HepG2 (cell line): Measurements from ENCODE around the gene TPPP2. TPM values are rescaled to one million over a fixed set of nuclear protein-coding genes. Genes with fewer than 3 reads are reported as not detected.

Source experiments
- ARHGAP35 ChIP-seq: sonication (generic); formaldehyde crosslinking; IDR thresholded peaks from 2 replicates; pipeline ENCODE4 v1.9.0; 2022; ENCODE audit warnings: mild to moderate bottlenecking, inconsistent platforms, moderate library complexity, missing genetic modification reagents, borderline replicate concordance
- EEA1 ChIP-seq: sonication (generic); formaldehyde crosslinking; IDR thresholded peaks from 2 replicates; pipeline ENCODE4 v1.5.1; 2020; ENCODE audit warnings: mild to moderate bottlenecking, missing genetic modification reagents, borderline replicate concordance
- ETV5 ChIP-seq: IDR thresholded peaks from 2 replicates; pipeline ENCODE4 v1.6.1; 2018; ENCODE audit warnings: missing biosample characterization, missing genetic modification reagents, inconsistent platforms, borderline replicate concordance
- FOXC1 ChIP-seq: sonication (generic); formaldehyde crosslinking; IDR thresholded peaks from 2 replicates; pipeline ENCODE4 v1.8.0; 2022; ENCODE audit warnings: mild to moderate bottlenecking, missing genetic modification reagents, borderline replicate concordance
- HOXA5 ChIP-seq: sonication (generic); formaldehyde crosslinking; IDR thresholded peaks from 2 replicates; pipeline ENCODE4 v1.4.0; 2020; ENCODE audit warnings: missing genetic modification reagents
- ISX ChIP-seq: sonication (generic); formaldehyde crosslinking; conservative IDR thresholded peaks from 2 replicates; pipeline ENCODE4 v1.5.0; 2020; ENCODE audit warnings: missing genetic modification reagents
- JUNB ChIP-seq: sonication (generic); formaldehyde crosslinking; IDR thresholded peaks from 2 replicates; pipeline ENCODE4 v1.8.0; 2022; ENCODE audit warnings: missing genetic modification reagents, mild to moderate bottlenecking, borderline replicate concordance
- KDM3A ChIP-seq: IDR thresholded peaks from 2 replicates; pipeline ENCODE4 v1.6.1; 2018; ENCODE audit warnings: low read depth, missing compliant biosample characterization
- KDM6A ChIP-seq: IDR thresholded peaks from 2 replicates; pipeline ENCODE4 v1.6.1; 2016; ENCODE audit warnings: low read depth
- MAX ChIP-seq: IDR thresholded peaks from 2 replicates; pipeline ENCODE4 v1.6.1; 2012; ENCODE audit warnings: inconsistent platforms
- NRL ChIP-seq: sonication (generic); formaldehyde crosslinking; IDR thresholded peaks from 2 replicates; pipeline ENCODE4 v1.5.0; 2020; ENCODE audit warnings: missing genetic modification reagents, mild to moderate bottlenecking, moderate library complexity, borderline replicate concordance
- PBX2 ChIP-seq: IDR thresholded peaks from 2 replicates; pipeline ENCODE4 v1.6.1; 2016; ENCODE audit warnings: control low read depth
- RARG ChIP-seq: sonication (generic); formaldehyde crosslinking; IDR thresholded peaks from 2 replicates; pipeline ENCODE4 v1.4.0; 2020; ENCODE audit warnings: low read depth, mild to moderate bottlenecking, missing genetic modification reagents
- SMAD1 ChIP-seq: sonication (generic); formaldehyde crosslinking; IDR thresholded peaks from 2 replicates; pipeline ENCODE4 v1.4.0; 2020; ENCODE audit warnings: missing genetic modification reagents, low read depth, mild to moderate bottlenecking, borderline replicate concordance
- XBP1 ChIP-seq: sonication (generic); formaldehyde crosslinking; IDR thresholded peaks from 2 replicates; pipeline ENCODE4 v1.5.0; 2020; ENCODE audit warnings: missing genetic modification reagents
- YEATS4 ChIP-seq: sonication (generic); formaldehyde crosslinking; IDR thresholded peaks from 2 replicates; pipeline ENCODE4 v1.4.0; 2020; ENCODE audit warnings: missing genetic modification reagents, borderline replicate concordance
- ZFP37 ChIP-seq: sonication (generic); formaldehyde crosslinking; IDR thresholded peaks from 2 replicates; pipeline ENCODE4 v1.4.0; 2020; ENCODE audit warnings: missing genetic modification reagents, borderline replicate concordance
- ZFP62 ChIP-seq: sonication (generic); formaldehyde crosslinking; IDR thresholded peaks from 2 replicates; pipeline ENCODE4 v1.4.0; 2020; ENCODE audit warnings: missing genetic modification reagents
- ZNF160 ChIP-seq: sonication (generic); formaldehyde crosslinking; IDR thresholded peaks from 2 replicates; pipeline ENCODE4 v1.8.0; 2022; ENCODE audit warnings: mild to moderate bottlenecking, inconsistent platforms, missing genetic modification reagents
- ZNF20 ChIP-seq: sonication (generic); formaldehyde crosslinking; IDR thresholded peaks from 2 replicates; pipeline ENCODE4 v1.4.0; 2020; ENCODE audit warnings: mild to moderate bottlenecking, moderate library complexity, missing genetic modification reagents
- ZNF337 ChIP-seq: sonication (generic); formaldehyde crosslinking; IDR thresholded peaks from 2 replicates; pipeline ENCODE4 v1.5.1; 2020; ENCODE audit warnings: missing genetic modification reagents, low read depth, mild to moderate bottlenecking, borderline replicate concordance
- ZNF33A ChIP-seq: sonication (generic); formaldehyde crosslinking; IDR thresholded peaks from 2 replicates; pipeline ENCODE4 v1.5.1; 2020; ENCODE audit warnings: missing genetic modification reagents, mild to moderate bottlenecking, moderate library complexity, borderline replicate concordance
- ZNF512 ChIP-seq: sonication (generic); formaldehyde crosslinking; IDR thresholded peaks from 2 replicates; pipeline ENCODE4 v1.4.0; 2020; ENCODE audit warnings: mild to moderate bottlenecking, missing genetic modification reagents
- ZNF598 ChIP-seq: sonication (generic); formaldehyde crosslinking; IDR thresholded peaks from 2 replicates; pipeline ENCODE4 v1.5.1; 2020; ENCODE audit warnings: mild to moderate bottlenecking, missing genetic modification reagents, borderline replicate concordance
- ZNF652 ChIP-seq: IDR thresholded peaks from 2 replicates; pipeline ENCODE4 v1.6.1; 2016; ENCODE audit warnings: low read depth, borderline replicate concordance
- ZNF749 ChIP-seq: sonication (generic); formaldehyde crosslinking; IDR thresholded peaks from 2 replicates; pipeline ENCODE4 v1.8.0; 2022; ENCODE audit warnings: mild to moderate bottlenecking, missing genetic modification reagents, moderate library complexity, borderline replicate concordance
- ZNF772 ChIP-seq: sonication (generic); formaldehyde crosslinking; IDR thresholded peaks from 2 replicates; pipeline ENCODE4 v1.5.0; 2020; ENCODE audit warnings: mild to moderate bottlenecking, missing genetic modification reagents
- polyA plus RNA-seq, 8 experiments: library from polyadenylated mRNA; depleted of rRNA in 3 of 8; stranded (reverse) in 7 of 8; unstranded in 1 of 8; fragments of >200 nt; fragmentation: Illumina TruSeq in 4 of 8; extraction: Trizol in 4 of 8; gene quantifications; 2 replicates each; pipeline versions ENCODE4 v1.2.1 to v1.2.3, GENCODE V29; 2011 to 2016; ENCODE audit warnings: low read depth in 4 of 8, missing spikeins in 1 of 8, mixed read lengths in 1 of 8; ENCODE audit not compliant: insufficient read depth in 1 of 8
- total RNA-seq, 5 experiments: library from RNA; depleted of rRNA; stranded (reverse); fragments of >200 nt; fragmentation: Illumina TruSeq; extraction: Trizol; gene quantifications; 2 replicates each; pipeline ENCODE4 v1.2.3, GENCODE V29; 2016; ENCODE audit warnings: low read depth in 1 of 5

TPPP2 gene
- total and polyA plus RNA-seq, 2 of the 13 experiments (the other 11 are each of a cell fraction or from before 2014, with no cell fraction given), result 0.58 to 4.2 TPM

GRCh38 chr14:21053184-21054122 lies 23.4 kb downstream of the TPPP2 start (continued):
- no peak for TF ChIP-seq ISX (CRISPR knock-in tag)
- 0 out of 2 replicates have a peak, but pooled peaks have one; percentile 42 for TF ChIP-seq HOXA5 (CRISPR knock-in tag)
- no peak for TF ChIP-seq ZNF337 (CRISPR knock-in tag)
- 0 out of 2 replicates have a peak, but pooled peaks have one; percentile 51 for TF ChIP-seq SMAD1 (CRISPR knock-in tag)
- no peak for TF ChIP-seq FOXC1
- no peak for TF ChIP-seq PBX2 (CRISPR knock-in tag)
- TF ChIP-seq ZNF160, result peak; percentile 28; the same call in 1 of the 2 replicates
- TF ChIP-seq XBP1 (CRISPR knock-in tag), result no peak
- no peak; the same call in 1 of the 2 replicates for TF ChIP-seq MAX
- peak; percentile 57; the same call in 1 of the 2 replicates for TF ChIP-seq ZNF598 (CRISPR knock-in tag)
- 0 out of 2 replicates have a peak, but pooled peaks have one; percentile 1 for TF ChIP-seq ZNF33A (CRISPR knock-in tag)
- no peak for TF ChIP-seq ZFP62 (CRISPR knock-in tag)
- TF ChIP-seq KDM3A (CRISPR knock-in tag), result no peak
- TF ChIP-seq ZNF512 (CRISPR knock-in tag), result no peak
- TF ChIP-seq ARHGAP35 (CRISPR knock-in tag), result no peak
- no peak for TF ChIP-seq ZFP37 (CRISPR knock-in tag)
- TF ChIP-seq ZNF20 (CRISPR knock-in tag), result no peak
- 0 out of 2 replicates have a peak, but pooled peaks have one; percentile 1 for TF ChIP-seq YEATS4 (CRISPR knock-in tag)
- TF ChIP-seq NRL (CRISPR knock-in tag), result no peak; the same call in 1 of the 2 replicates
- no peak for TF ChIP-seq JUNB (CRISPR knock-in tag)
- TF ChIP-seq ZNF749, result no peak; the same call in 1 of the 2 replicates
- TF ChIP-seq KDM6A (CRISPR knock-in tag), result 0 out of 2 replicates have a peak, but pooled peaks have one; percentile 19
- TF ChIP-seq ZNF652 (CRISPR knock-in tag), result no peak
- 0 out of 2 replicates have a peak, but pooled peaks have one; percentile 20 for TF ChIP-seq EEA1 (CRISPR knock-in tag)
- TF ChIP-seq ETV5 (CRISPR knock-in tag), result peak; percentile 25; the same call in 1 of the 2 replicates
- peak; percentile 7; the same call in 1 of the 2 replicates for TF ChIP-seq ZNF772 (CRISPR knock-in tag)
- TF ChIP-seq RARG, result no peak
